Epithelial cell of prostate (primary cell): ENCODE measurements around the gene DEXI.
A peak's percentile ranks its signal among the peaks of the same experiment; 100 is the strongest.
"Not testable (repeated sequence)": the region's sequence is repeated elsewhere in the genome, so short reads cannot be mapped to it uniquely, and the experiment has no call there.

Experiments used
- DNase-seq: peaks from one replicate; pipeline ENCODE4 v3.0.0-alpha.2; 2011; ENCODE audit warnings: low read depth, low spot score
- H3K27ac ChIP-seq: fragments of 450-650 bp; 2 replicates; pipeline ENCODE4 v1.5.1; 2017; ENCODE audit warnings: mild to moderate bottlenecking

Gene DEXI

GRCh38 chr16:10970065-10970464 is 27.8 kb upstream of the DEXI start:
- H3K27ac ChIP-seq = no peak overlapping the region
- DNase-seq = no peak

GRCh38 chr16:10969615-10970014 is 27.3 kb upstream of the DEXI start:
- DNase-seq = no peak
- no peak overlapping the region for H3K27ac ChIP-seq

- no peak for DNase-seq
- H3K27ac ChIP-seq = no peak overlapping the region
These were observed 26.2 kb upstream of the DEXI start for GRCh38 chr16:10968498-10968897.

DNA sequence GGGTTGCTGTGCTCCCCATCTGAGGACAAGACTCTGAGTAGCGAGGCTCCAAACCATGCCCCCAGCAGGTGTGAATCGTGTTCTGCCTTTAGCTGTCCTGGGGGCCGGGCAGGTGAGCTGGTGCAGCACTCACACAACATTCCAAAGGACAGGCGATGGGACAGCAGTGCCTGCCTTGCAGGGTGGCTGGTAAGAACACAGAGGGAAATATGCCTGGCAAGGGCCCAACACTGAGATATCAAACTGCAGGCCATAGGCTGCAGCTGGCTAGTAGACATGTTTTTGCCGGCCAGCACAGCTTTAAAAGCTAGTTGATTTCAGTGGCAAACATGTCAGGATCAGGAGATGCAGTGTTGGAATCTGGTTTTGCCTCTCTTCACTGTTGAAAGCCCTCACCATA is 25.7 kb upstream of the DEXI start:
- no peak overlapping the region for H3K27ac ChIP-seq
- DNase-seq = no peak

DNA sequence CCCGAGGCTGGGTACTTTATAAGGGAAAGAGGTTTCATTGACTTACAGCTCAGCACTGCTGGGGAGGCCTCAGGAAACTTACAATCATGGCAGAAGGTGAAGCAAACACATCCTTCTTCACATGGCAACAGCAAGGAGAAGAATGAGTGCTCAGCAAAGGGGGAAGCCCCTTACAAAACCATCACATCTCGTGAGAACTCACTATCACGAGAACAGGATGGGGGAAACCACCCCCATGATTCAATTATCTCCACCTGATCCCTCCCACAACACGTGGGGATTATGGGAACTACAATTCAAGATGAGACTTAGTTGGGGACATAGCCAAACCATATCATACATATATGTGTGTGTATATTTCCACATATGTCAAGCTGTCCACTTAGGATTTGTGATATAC is 24.3 kb upstream of the DEXI start:
- not testable (repeated sequence) for DNase-seq, H3K27ac ChIP-seq

GRCh38 chr16:10966129-10966528 is 23.9 kb upstream of the DEXI start:
- H3K27ac ChIP-seq = no peak overlapping the region
- DNase-seq = no peak

DNA sequence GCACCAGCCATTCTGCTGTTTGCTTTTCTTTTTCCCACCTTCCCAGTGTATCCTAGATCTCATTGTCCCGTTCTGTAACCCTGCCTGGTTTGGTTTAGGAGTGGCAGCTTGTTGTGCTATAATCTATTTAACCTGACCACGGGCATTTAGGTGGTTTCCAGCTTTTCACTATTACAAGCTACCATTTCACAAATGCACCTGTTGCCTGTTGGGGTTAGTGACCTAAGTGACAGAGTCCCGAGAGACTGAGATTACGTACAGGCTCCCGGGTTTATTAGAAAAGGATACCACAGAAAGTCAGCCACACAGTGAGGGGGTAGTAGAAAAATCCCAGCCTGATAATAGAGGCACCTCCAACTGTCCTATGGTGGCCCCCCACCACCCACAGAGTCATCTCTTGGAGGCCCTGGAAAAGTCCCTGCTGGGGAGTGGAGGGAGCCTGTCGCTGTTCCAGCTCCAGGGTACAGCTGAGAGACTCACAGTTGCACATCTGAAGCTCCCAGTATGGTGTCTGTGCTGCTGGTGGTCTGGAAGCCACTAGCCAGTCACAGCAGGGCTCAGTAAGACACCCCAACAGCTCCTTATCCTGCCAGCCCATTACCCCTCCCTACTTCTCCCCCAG is 23.3 kb upstream of the DEXI start:
- no peak for DNase-seq
- H3K27ac ChIP-seq = no peak overlapping the region

DNA sequence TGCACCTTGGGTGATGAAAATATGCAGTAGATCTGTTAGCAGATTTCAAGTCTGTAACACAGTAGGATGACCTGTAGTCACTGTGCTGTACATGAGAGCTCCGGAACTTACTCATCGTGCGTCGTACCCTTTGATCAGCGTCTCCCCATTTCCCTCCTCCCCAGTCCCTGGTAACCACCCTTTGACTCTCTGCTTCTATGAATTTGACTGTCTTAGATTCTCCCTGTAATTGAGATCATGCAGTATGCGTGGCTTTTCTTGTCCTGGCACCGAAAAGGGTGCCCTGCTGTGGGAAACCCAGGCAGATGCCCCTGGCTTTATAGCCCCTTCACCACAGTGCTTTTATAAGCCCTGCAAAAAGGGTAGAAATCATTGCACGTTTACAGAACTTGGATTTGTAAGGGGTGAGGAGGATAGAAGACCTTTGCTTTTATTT is 22.6 kb upstream of the DEXI start:
- H3K27ac ChIP-seq = no peak overlapping the region
- no peak for DNase-seq

GRCh38 chr16:10964039-10964890 is 22.0 kb upstream of the DEXI start:
- H3K27ac ChIP-seq = no peak overlapping the region
- DNase-seq = no peak

GRCh38 chr16:10961231-10961630 is 19.0 kb upstream of the DEXI start:
- DNase-seq = no peak
- peak overlapping the region; percentile 49 for H3K27ac ChIP-seq

GRCh38 chr16:10959161-10959560 is 16.9 kb upstream of the DEXI start:
- no peak for DNase-seq
- no peak overlapping the region for H3K27ac ChIP-seq

- no peak for DNase-seq
- H3K27ac ChIP-seq = no peak overlapping the region
These were observed 15.7 kb upstream of the DEXI start for GRCh38 chr16:10957771-10958482.

DNA sequence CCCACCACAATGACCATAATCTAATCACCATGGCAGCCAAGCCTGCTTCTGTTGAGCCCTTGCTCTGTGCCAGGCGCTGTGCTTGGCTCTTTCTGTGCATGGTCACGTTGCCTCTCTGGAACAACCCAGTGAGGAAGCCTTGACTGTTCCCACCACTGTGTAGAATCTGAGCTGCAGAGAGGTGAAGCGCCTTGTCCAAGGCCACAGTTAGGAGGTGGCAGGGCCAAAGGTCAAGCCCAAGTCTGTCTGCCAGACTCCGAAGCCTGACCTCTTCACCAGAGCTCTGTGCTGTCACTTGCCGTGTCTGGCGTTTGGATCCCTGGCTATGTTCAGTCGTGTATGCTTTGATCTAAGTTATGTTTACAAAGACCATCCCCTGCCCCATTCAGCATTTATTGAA is 12.6 kb upstream of the DEXI start:
- no peak overlapping the region for H3K27ac ChIP-seq
- no peak for DNase-seq

DNA sequence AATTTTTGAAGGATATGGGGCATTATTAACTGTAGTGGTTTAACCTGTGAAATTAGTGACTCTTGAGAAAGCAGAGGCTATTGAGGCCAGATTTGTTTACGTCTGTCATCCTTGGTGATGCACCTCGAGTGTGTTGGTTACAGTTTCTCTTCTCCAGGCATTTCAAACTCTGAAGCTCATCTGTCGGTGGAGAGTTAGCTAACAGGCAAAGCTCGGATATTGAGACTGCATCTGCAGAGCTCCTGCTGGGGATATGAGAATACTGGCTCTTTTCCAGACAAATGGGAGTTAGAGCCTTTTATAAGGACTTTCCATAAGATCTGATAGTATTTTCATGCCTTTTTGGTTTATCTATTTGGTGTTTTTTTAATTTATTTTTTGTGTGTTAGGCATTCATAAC is 8.8 kb upstream of the DEXI start:
- DNase-seq = no peak
- H3K27ac ChIP-seq = no peak overlapping the region

DNA sequence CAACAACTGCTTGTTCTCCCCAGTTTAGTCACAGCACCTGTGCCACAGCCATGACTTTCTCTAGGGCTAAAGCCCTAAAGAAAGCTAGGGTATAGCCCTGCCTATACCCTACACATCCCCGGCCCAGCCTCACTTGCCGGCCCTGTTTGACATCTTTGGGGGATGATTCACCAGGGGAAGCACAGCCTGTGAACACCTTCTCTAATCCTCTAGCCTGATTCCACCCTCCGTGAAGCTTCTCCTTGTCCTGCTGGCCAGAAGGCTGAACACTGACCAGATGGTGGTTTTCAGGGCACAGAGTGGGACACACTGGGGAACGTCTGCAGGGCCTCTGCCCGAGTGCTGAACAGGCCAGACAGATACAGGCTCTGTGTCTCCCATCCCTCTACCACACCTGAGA is 8.1 kb upstream of the DEXI start:
- H3K27ac ChIP-seq = peak overlapping the region; percentile 22
- DNase-seq = no peak

- no peak for DNase-seq
- H3K27ac ChIP-seq = no peak overlapping the region
These were observed 7.2 kb upstream of the DEXI start for GRCh38 chr16:10949424-10949970.

GRCh38 chr16:10947211-10947787 is 5.0 kb upstream of the DEXI start:
- H3K27ac ChIP-seq = no peak overlapping the region
- DNase-seq = no peak

DNA sequence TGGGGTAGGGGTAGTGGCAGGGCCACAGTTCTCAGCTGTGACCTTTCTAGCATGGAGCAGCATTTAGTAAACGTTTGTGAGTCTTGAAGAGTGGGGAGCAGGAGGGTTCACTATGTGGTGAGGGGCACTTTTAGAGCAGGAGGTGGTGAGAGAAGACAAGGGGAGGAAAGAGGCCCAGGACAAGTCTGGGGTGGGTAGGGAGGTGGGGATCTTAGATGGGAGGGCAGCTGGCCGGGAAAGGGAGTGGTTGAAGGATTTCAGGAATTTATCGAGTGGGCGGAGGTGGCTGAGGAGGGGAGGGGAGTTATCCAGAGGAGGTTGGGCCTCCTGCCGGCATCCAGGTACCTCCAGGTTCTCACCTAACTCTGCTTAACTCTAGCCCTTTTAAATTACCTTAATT is 4.0 kb upstream of the DEXI start:
- DNase-seq = no peak

DNA sequence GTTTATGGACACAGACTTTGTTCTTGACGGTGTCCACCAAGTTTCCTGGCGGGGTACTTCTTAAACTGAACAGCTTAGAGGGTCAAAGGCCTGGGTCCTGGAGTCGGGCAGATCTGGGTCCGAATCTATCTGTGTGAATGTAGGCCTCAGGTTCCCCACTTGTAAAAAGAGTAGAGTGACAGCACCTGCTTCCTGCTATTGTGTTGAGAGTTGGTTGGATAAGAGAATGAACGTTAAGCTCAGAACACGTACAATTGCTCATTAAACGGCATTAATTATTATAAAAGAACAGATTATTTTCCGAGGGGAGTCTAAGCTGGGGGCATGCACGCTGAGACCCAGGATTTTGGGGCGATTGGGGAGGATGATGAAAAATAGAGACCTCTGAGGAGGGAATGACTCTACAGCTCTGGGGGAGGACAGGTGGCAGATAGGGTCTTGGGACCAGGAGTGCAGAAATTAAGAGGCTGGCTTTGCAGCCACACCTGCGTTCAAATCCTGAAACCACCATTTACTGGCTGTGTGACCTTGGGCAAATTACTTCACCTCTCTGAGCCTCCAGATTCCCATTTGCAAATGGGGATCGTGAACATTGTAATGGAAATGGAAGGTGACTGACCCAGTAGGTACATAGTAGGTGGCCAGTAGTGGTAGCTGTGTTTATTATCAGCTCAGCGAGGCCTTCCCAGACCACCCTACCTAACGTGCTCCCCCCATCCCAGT is 3.0 kb upstream of the DEXI start:
- DNase-seq = no peak
- peak overlapping the region; percentile 22 for H3K27ac ChIP-seq

More for the DNA sequence above, 4.0 kb upstream of the DEXI start:
- H3K27ac ChIP-seq = no peak overlapping the region
